Stomach (tissue), 4 donors: ENCODE measurements around the gene VKORC1L1.
"Not testable (repeated sequence)": the region's sequence is repeated elsewhere in the genome, so short reads cannot be mapped to it uniquely, and the experiment has no call there.

Experiments used
- CTCF ChIP-seq, 7 experiments: fragments of 450-650 bp in 4 of 7; fragments of 200-600 bp in 3 of 7; sonication (generic) in 3 of 7; IDR thresholded peaks; one replicate each; pipeline ENCODE4 v1.5.1; 2016 to 2019; ENCODE audit warnings: antibody characterized with exemption in 7 of 7, control low read depth in 2 of 7, mild to moderate bottlenecking in 1 of 7
- POLR2A ChIP-seq, 4 donors: fragments of 450-650 bp; IDR thresholded peaks; one replicate each; pipeline ENCODE4 v1.6.1; 2016; ENCODE audit warnings: antibody characterized with exemption in 4 of 4, control low read depth in 2 of 4, mild to moderate bottlenecking in 1 of 4, moderate library complexity in 1 of 4

DNA sequence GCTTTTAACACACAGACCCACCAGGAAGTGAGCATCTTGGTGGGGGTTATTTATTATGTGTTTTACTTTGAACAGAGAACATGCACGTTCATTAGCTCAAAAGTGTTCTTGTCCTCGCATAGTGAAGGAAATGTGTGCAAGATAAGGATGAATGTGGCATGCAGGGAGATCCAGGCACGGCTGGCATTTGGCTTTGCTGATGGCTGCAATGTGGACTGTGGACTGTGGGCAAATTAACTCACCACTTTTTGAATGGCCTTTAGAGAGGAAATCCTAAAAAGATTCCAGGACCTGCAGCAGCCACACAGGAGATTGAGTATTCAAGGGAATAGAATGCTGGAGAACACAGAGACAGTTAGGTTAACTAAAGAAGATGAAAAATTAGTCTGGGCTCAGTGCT lies 6.6 kb upstream of the VKORC1L1 start:
- not testable (repeated sequence) for TF ChIP-seq CTCF, POLR2A (IDR thresholded peaks at IDR 0.05)
